Measurements from ENCODE around the gene SSX2IP. TPM values are rescaled to one million over a fixed set of nuclear protein-coding genes. Genes with fewer than 3 reads are reported as not detected.
"Not testable (repeated sequence)": the region's sequence is repeated elsewhere in the genome, so short reads cannot be mapped to it uniquely, and the experiment has no call there.

Gene SSX2IP
- total RNA-seq, 2 experiments from 2014 or later: 10.0 to 12.7 TPM

GRCh38 chr1:84724128-84724860, 34.0 kb upstream of the SSX2IP start:
- CTCF ChIA-PET: interaction anchor here (0.6 to 3.4 kb wide), 45 partner anchors 9 to 334 kb away, joined by 3 to 18 read pairs (median 4); no protein-coding TSS in a partner anchor
- ATAC-seq: peak; percentile 75
- TF ChIP-seq, protein P1, sequence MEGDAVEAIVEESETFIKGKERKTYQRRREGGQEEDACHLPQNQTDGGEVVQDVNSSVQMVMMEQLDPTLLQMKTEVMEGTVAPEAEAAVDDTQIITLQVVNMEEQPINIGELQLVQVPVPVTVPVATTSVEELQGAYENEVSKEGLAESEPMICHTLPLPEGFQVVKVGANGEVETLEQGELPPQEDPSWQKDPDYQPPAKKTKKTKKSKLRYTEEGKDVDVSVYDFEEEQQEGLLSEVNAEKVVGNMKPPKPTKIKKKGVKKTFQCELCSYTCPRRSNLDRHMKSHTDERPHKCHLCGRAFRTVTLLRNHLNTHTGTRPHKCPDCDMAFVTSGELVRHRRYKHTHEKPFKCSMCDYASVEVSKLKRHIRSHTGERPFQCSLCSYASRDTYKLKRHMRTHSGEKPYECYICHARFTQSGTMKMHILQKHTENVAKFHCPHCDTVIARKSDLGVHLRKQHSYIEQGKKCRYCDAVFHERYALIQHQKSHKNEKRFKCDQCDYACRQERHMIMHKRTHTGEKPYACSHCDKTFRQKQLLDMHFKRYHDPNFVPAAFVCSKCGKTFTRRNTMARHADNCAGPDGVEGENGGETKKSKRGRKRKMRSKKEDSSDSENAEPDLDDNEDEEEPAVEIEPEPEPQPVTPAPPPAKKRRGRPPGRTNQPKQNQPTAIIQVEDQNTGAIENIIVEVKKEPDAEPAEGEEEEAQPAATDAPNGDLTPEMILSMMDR (IDR thresholded peaks at IDR 0.05): peak; percentile 78
- intact Hi-C loops (cut with micrococcal nuclease): no loop called here
- H3K4me1 Mint-ChIP-seq (ENCODE audit: low read depth): peaks cover 9% of the 10 kb centered on the region
- no peaks in the 10 kb centered on the region for H3K9me3 Mint-ChIP-seq
- no peaks in the 10 kb centered on the region for H3K27me3 Mint-ChIP-seq
- H3K27ac Mint-ChIP-seq: no peak overlapping the region
- POLR2A ChIA-PET: no interaction called here
- H3K4me3 Mint-ChIP-seq: no peak overlapping the region
- H3K36me3 Mint-ChIP-seq (ENCODE audit: low read depth): no peaks in the 10 kb centered on the region
- peak; percentile 68 for DNase-seq

DNA sequence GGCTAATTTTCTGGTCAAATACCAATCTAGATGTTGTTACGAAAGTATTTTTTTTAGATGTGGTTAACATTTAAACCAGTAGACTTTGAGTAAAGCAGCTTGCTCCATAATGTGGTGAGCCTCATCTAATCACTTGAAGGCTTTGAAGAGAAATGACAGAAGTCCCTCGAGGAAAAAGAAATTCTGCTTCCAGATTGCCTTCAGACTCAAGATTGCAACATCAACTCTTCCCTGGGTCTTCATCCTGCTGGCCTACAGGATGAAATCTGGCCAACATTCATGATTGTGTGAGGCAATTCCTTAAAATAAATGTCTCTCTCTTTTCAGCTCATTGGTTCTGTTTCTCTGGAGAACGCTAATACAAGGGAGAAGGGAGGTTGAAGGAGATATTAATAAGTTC, 32.5 kb upstream of the SSX2IP start:
- no peak for DNase-seq
- ATAC-seq: no peak
- peaks cover 9% of the 10 kb centered on the region for H3K4me1 Mint-ChIP-seq (ENCODE audit: low read depth)
- ChIA-PET CTCF (interaction anchor here (1.5 to 3.4 kb wide), 6 partner anchors 13 to 60 kb away, joined by 3 to 18 read pairs (median 6); no protein-coding TSS in a partner anchor), POLR2A (interaction anchor here (1.5 kb wide), 1 partner anchor 34 kb away, joined by 4 read pairs; no protein-coding TSS in a partner anchor)
- H3K36me3 Mint-ChIP-seq (ENCODE audit: low read depth): no peaks in the 10 kb centered on the region
- H3K27ac Mint-ChIP-seq: no peak overlapping the region
- H3K4me3 Mint-ChIP-seq: no peak overlapping the region
- TF ChIP-seq, protein P1 (IDR thresholded peaks at IDR 0.05): no peak
- H3K9me3 Mint-ChIP-seq: no peaks in the 10 kb centered on the region
- H3K27me3 Mint-ChIP-seq: no peaks in the 10 kb centered on the region
- intact Hi-C loops (cut with micrococcal nuclease): no loop called here

DNA sequence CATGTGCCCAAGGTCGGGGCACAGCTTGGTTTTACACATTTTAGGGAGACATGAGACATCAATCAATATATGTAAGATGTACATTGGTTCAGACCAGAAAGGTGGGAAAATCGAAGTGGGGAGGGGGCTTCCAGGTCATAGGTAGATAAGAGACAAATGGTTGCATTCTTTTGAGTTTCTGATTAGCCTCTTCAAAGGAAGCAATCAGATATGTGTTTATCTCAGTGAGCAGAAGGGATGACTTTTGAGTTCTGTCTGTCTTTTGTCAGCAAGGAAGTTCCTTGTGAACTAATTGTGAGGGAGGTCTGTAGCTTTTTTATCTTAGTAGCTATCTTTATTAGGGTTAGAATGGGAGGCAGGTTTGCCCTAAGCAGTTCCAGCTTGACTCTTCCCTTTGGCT, 31.6 kb upstream of the SSX2IP start:
- H3K36me3 Mint-ChIP-seq (ENCODE audit: low read depth); H3K4me3 Mint-ChIP-seq; DNase-seq; H3K27ac Mint-ChIP-seq; ATAC-seq; H3K4me1 Mint-ChIP-seq (ENCODE audit: low read depth); H3K27me3 Mint-ChIP-seq; H3K9me3 Mint-ChIP-seq; intact Hi-C loops (cut with micrococcal nuclease): not testable (repeated sequence)
- ChIA-PET POLR2A (interaction anchor here (1.5 kb wide), 1 partner anchor 33 kb away, joined by 4 read pairs; no protein-coding TSS in a partner anchor), CTCF (interaction anchor here (1.5 to 3.4 kb wide), 4 partner anchors 14 to 61 kb away, joined by 3 to 18 read pairs (median 5); no protein-coding TSS in a partner anchor)

DNA sequence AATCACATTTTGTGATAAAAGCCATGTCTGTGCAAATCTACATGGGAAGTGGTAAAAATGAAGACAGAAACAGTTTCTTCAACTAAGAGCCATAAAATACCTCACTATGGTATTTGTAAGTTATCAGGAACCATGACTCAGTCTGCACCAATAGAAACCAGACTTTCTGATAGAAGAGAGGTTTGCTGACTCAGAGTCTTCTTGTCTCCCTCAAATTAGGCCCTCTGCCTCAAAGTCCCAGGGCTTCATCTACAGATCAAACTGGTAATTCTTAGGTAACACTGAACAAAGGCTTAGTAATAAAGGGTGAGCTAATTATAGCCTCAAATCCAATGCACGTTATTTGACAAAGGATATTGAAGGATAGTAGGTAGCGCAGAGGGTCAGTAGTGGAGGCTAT, 30.9 kb upstream of the SSX2IP start:
- TF ChIP-seq, protein P1 (IDR thresholded peaks at IDR 0.05): no peak
- intact Hi-C loops (cut with micrococcal nuclease): no loop called here
- POLR2A ChIA-PET: interaction anchor here (1.5 kb wide), 1 partner anchor 32 kb away, joined by 4 read pairs; no protein-coding TSS in a partner anchor
- peak; percentile 76 for ATAC-seq
- H3K9me3 Mint-ChIP-seq: no peaks in the 10 kb centered on the region
- no peak overlapping the region for H3K27ac Mint-ChIP-seq
- H3K36me3 Mint-ChIP-seq (ENCODE audit: low read depth): no peaks in the 10 kb centered on the region
- peaks cover 9% of the 10 kb centered on the region for H3K4me1 Mint-ChIP-seq (ENCODE audit: low read depth)
- DNase-seq: no peak
- CTCF ChIA-PET: interaction anchor here (1.0 to 1.8 kb wide), 2 partner anchors 32 to 51 kb away, joined by 3 to 6 read pairs; no protein-coding TSS in a partner anchor
- H3K4me3 Mint-ChIP-seq: no peak overlapping the region
- no peaks in the 10 kb centered on the region for H3K27me3 Mint-ChIP-seq

- no peak overlapping the region for H3K27ac Mint-ChIP-seq
- peaks cover 9% of the 10 kb centered on the region for H3K4me1 Mint-ChIP-seq (ENCODE audit: low read depth)
- no peak for ATAC-seq
- no peak for DNase-seq
- CTCF ChIA-PET: interaction anchor here (1.0 to 2.2 kb wide), 4 partner anchors 29 to 52 kb away, joined by 3 to 7 read pairs (median 3); no protein-coding TSS in a partner anchor
- no peak overlapping the region for H3K4me3 Mint-ChIP-seq
- POLR2A ChIA-PET: no interaction called here
- no peaks in the 10 kb centered on the region for H3K9me3 Mint-ChIP-seq
- no peaks in the 10 kb centered on the region for H3K27me3 Mint-ChIP-seq
- intact Hi-C loops (cut with micrococcal nuclease): no loop called here
- TF ChIP-seq, protein P1 (IDR thresholded peaks at IDR 0.05): no peak
- H3K36me3 Mint-ChIP-seq (ENCODE audit: low read depth): no peaks in the 10 kb centered on the region
Measured at GRCh38 chr1:84720221-84720780, 30.0 kb upstream of the SSX2IP start.

All from activated CD8-positive, alpha-beta T cell treated with anti-CD3 and anti-CD28 coated beads for 36 hours (primary cell).